PC-3 (cell line): Measurements from ENCODE around the gene COL25A1. TPM values are rescaled to one million over a fixed set of nuclear protein-coding genes. Genes with fewer than 3 reads are reported as not detected.

Experiments
- ATAC-seq: fragments of 200-7000 bp; cut with Tn5 transposase; 2 replicates; pipeline ENCODE4 v1.9.1; 2020; ENCODE audit warnings: mild to moderate bottlenecking, moderate library complexity
- BruUV-seq: library from RNA; stranded (reverse); fragments of 400-500 nt; replicated peaks from 2 replicates; lab custom pipeline; 2021; lab: Mats Ljungman, UMichigan
- CTCF ChIA-PET: fragments of 300-600 bp; sonication (Branson Sonifier 250); formaldehyde crosslinking; loops from one replicate; lab custom pipeline; 2022; ENCODE audit warnings: antibody characterized with exemption; lab: Charles Lee
- POLR2A ChIA-PET: fragments of 300-600 bp; sonication (Branson Sonifier 250); formaldehyde crosslinking; loops from one replicate; lab custom pipeline; 2022; ENCODE audit warnings: antibody characterized with exemption; ENCODE audit not compliant: unreplicated experiment; lab: Charles Lee
- DNase-seq: peaks from one replicate; pipeline ENCODE4 v3.0.0-alpha.2; 2015
- H2AFZ ChIP-seq: fragments of 300-600 bp; sonication (generic); 2 replicates; pipeline ENCODE4 v1.6.0; 2016; ENCODE audit warnings: antibody characterized with exemption, low read length
- H3F3A ChIP-seq: fragments of 300-600 bp; sonication (generic); one replicate; pipeline ENCODE4 v1.6.0; 2017; ENCODE audit warnings: antibody characterized with exemption, low read length, control low read depth, mild to moderate bottlenecking; ENCODE audit not compliant: unreplicated experiment
- H3K27ac ChIP-seq: fragments of 300-600 bp; sonication (generic); 2 replicates; pipeline ENCODE4 v1.5.1; 2016; ENCODE audit warnings: mild to moderate bottlenecking, low read length
- H3K27me3 ChIP-seq: fragments of 300-600 bp; sonication (generic); 2 replicates; pipeline ENCODE4 v1.6.1; 2016; ENCODE audit warnings: low read length, mixed read lengths
- H3K36me3 ChIP-seq: fragments of 300-600 bp; sonication (generic); 2 replicates; pipeline ENCODE4 v1.6.1; 2016; ENCODE audit warnings: low read depth, mixed run types, low read length, mixed read lengths
- H3K4me1 ChIP-seq: fragments of 300-600 bp; sonication (generic); 2 replicates; pipeline ENCODE4 v1.5.1; 2016; ENCODE audit warnings: low read length; ENCODE audit not compliant: insufficient read depth
- H3K4me2 ChIP-seq: fragments of 300-600 bp; sonication (generic); 2 replicates; pipeline ENCODE4 v1.6.0; 2016; ENCODE audit warnings: low read length
- H3K4me3 ChIP-seq: fragments of 300-600 bp; sonication (generic); 2 replicates; pipeline ENCODE4 v1.5.1; 2016; ENCODE audit warnings: mild to moderate bottlenecking, low read length, mixed read lengths
- H3K79me2 ChIP-seq: fragments of 300-600 bp; sonication (generic); 2 replicates; pipeline ENCODE4 v1.6.1; 2017; ENCODE audit warnings: low read length, mixed read lengths
- H3K9ac ChIP-seq: fragments of 300-600 bp; sonication (generic); 2 replicates; pipeline ENCODE4 v1.6.0; 2016; ENCODE audit warnings: mild to moderate bottlenecking, low read length
- H3K9me2 ChIP-seq: fragments of 300-600 bp; sonication (generic); replicated peaks from 2 replicates; pipeline ENCODE4 v1.6.1; 2016; ENCODE audit warnings: mixed run types, low read length, mixed read lengths
- H3K9me3 ChIP-seq: fragments of 300-600 bp; sonication (generic); 2 replicates; pipeline ENCODE4 v1.6.1; 2016; ENCODE audit warnings: low read length, mixed read lengths
- H4K20me1 ChIP-seq: fragments of 300-600 bp; sonication (generic); 2 replicates; pipeline ENCODE4 v1.6.1; 2016; ENCODE audit warnings: low read length, mixed read lengths
- CTCF ChIP-seq: fragments of 300-600 bp; sonication (generic); conservative IDR thresholded peaks from 2 replicates; pipeline ENCODE4 v1.5.1; 2017; ENCODE audit warnings: antibody characterized with exemption, low read depth, mild to moderate bottlenecking, low read length
- EZH2 ChIP-seq: fragments of 300-600 bp; sonication (generic); IDR thresholded peaks from one replicate; pipeline ENCODE4 v1.6.1; 2017; ENCODE audit warnings: antibody characterized with exemption, mild to moderate bottlenecking, low read length; ENCODE audit not compliant: unreplicated experiment
- EZH2phosphoT487 ChIP-seq: fragments of 300-600 bp; sonication (generic); IDR thresholded peaks from 2 replicates; pipeline ENCODE4 v1.6.1; 2018; ENCODE audit warnings: mild to moderate bottlenecking, antibody characterized with exemption, low read length, borderline replicate concordance
- intact Hi-C: fragments of 100-400 bp; cut with micrococcal nuclease; formaldehyde crosslinking; loops from 2 replicates; pipeline ENCODE4 v1.9.0; 2023
- total RNA-seq: library from RNA; depleted of rRNA; stranded (reverse); fragments of >200 nt; gene quantifications from 2 replicates; pipeline ENCODE4 v1.2.3, GENCODE V29; 2014

COL25A1 gene
- total RNA-seq, 1 experiment from 2014 or later, result not detected

GRCh38 chr4:109184491-109184961 is 117.9 kb downstream of the COL25A1 start:
- Histone ChIP-seq H4K20me1 (no peaks in the 10 kb centered on the region), H3K4me1 (no peaks in the 10 kb centered on the region), H3K4me3 (no peak overlapping the region), H3K27me3 (peaks cover 5% of the 10 kb centered on the region; the same call in 1 of the 2 replicates), H3K4me2 (no peak overlapping the region), H3K27ac (no peak overlapping the region), H2AFZ (no peak overlapping the region), H3K9me2 (no peaks in the 10 kb centered on the region), H3K9me3 (no peaks in the 10 kb centered on the region), H3K9ac (no peak overlapping the region), H3K36me3 (no peaks in the 10 kb centered on the region), H3K79me2 (no peaks in the 10 kb centered on the region), H3F3A (no peaks in the 10 kb centered on the region)
- ChIA-PET POLR2A (no interaction called here), CTCF (no interaction called here)
- ATAC-seq (no peak), DNase-seq (no peak)
- TF ChIP-seq EZH2phosphoT487, result no peak
- intact Hi-C loops, result no loop called here
- BruUV-seq, result no TSS peak

- ATAC-seq (no peak), DNase-seq (no peak)
- H3K36me3 ChIP-seq, result no peaks in the 10 kb centered on the region
- intact Hi-C loops, result no loop called here
- H3K27ac ChIP-seq, result no peak overlapping the region
- no peaks in the 10 kb centered on the region for H3F3A ChIP-seq
- H3K4me3 ChIP-seq, result no peak overlapping the region
- H3K9ac ChIP-seq, result no peak overlapping the region
- no peak for TF ChIP-seq EZH2phosphoT487
- TF ChIP-seq EZH2, result no peak
- TF ChIP-seq CTCF, result no peak
- H3K9me2 ChIP-seq, result no peaks in the 10 kb centered on the region
- H3K27me3 ChIP-seq, result peaks cover 5% of the 10 kb centered on the region; the same call in 1 of the 2 replicates
- ChIA-PET CTCF (no interaction called here), POLR2A (no interaction called here)
- H3K79me2 ChIP-seq, result no peaks in the 10 kb centered on the region
- no peak overlapping the region for H3K4me2 ChIP-seq
- no peaks in the 10 kb centered on the region for H4K20me1 ChIP-seq
- no peaks in the 10 kb centered on the region for H3K4me1 ChIP-seq
- BruUV-seq, result no TSS peak
- H3K9me3 ChIP-seq, result no peaks in the 10 kb centered on the region
- no peak overlapping the region for H2AFZ ChIP-seq
Observed at GRCh38 chr4:109183931-109184490, 118.4 kb downstream of the COL25A1 start.

- Histone ChIP-seq H4K20me1 (no peaks in the 10 kb centered on the region), H3K79me2 (no peaks in the 10 kb centered on the region), H3K27me3 (no peaks in the 10 kb centered on the region), H2AFZ (no peak overlapping the region), H3K4me1 (no peaks in the 10 kb centered on the region), H3K4me2 (no peak overlapping the region), H3K4me3 (no peak overlapping the region), H3K27ac (no peak overlapping the region), H3K9ac (no peak overlapping the region), H3K9me3 (no peaks in the 10 kb centered on the region), H3F3A (no peaks in the 10 kb centered on the region), H3K36me3 (no peaks in the 10 kb centered on the region), H3K9me2 (no peaks in the 10 kb centered on the region)
- intact Hi-C loops, result no loop called here
- no peak for TF ChIP-seq EZH2phosphoT487
- ChIA-PET CTCF (no interaction called here), POLR2A (no interaction called here)
- no peak for DNase-seq
- ATAC-seq, result no peak
- no TSS peak for BruUV-seq
Observed at GRCh38 chr4:109182696-109183095, 119.8 kb downstream of the COL25A1 start.
